Stimulated activated CD8-positive, alpha-beta memory T cell treated with anti-CD3 and anti-CD28 coated beads, Interleukin-4, amount 100 ng/mL, for 1 hour (primary cell): ENCODE measurements around the gene PGF.

Experiments
- DNase-seq, 2 donors: peaks; one replicate each; pipeline ENCODE4 v3.0.0-alpha.2; 2020; ENCODE audit warnings: low read depth in 2 of 2, low spot score in 1 of 2

The PGF gene

DNA sequence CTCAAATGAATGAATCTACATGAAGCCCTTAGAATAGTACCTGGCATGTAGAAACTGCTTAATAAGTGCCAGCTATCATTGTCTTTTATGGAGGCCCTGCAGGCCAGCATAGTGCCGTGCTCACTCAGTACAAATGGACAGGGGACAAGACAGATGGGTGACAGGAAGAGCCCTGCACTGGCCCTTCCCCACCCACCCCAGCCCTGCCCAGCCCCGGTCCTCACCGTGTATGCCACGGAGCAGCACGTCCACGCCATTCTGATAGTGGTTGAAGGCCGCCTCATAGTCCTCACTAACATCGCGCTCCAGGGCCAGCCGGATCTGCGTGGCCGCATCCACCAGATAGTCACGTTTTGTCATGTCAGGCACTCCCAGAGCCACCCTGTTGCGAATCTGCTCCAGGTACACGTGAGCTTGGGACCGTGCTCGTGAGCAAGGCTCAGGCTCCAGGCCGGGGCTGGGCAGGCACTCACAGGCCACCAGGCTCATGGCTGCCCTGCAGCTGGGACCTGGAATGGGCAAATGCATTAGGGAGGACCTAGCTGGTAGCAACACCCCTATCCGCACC, 34.3 kb downstream of the PGF start:
- DNase-seq: no peak

DNA sequence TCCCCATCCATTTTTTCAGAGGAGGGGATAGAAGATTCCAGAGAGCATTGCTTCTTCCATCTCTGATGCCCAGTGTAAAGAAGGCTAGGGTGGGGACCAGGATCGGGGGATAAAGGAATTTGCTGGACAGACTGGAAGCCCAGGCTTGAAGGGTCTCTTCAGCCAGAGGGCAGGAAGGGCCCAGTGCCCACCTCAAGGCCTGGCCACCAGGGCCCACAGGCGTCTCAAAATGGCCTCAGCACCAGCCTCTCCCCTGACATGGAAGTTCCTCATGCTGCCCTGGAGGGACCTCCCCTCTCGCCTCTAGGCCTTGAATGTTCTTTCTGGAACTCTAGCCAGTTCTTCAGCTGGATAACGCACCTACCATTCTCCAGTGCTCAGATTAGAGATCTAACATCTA, 35.1 kb downstream of the PGF start:
- no peak for DNase-seq

GRCh38 chr14:74919421-74920165, 35.8 kb downstream of the PGF start:
- DNase-seq: no peak

GRCh38 chr14:74918380-74918779, 37.0 kb downstream of the PGF start:
- no peak for DNase-seq

- no peak for DNase-seq
Observed at GRCh38 chr14:74917646-74918081, 37.7 kb downstream of the PGF start.

DNA sequence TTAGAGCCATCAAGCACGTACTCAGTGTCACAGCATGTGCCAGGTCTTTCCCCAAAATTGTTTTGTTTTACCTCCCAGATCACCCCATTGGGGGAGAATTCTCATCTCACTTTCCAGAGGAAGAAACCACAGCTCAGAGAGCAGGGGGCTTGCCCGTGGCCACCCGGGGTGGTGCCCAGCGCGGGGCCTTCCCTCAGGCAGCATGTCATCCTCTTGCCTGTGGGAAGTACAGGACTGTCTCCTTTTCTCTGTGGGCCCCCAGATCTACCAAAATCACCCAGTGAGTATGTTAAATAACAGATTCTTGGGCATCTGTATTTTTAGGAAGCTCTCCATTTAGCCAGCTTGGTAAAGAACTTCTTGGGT, 38.2 kb downstream of the PGF start:
- DNase-seq: no peak

DNA sequence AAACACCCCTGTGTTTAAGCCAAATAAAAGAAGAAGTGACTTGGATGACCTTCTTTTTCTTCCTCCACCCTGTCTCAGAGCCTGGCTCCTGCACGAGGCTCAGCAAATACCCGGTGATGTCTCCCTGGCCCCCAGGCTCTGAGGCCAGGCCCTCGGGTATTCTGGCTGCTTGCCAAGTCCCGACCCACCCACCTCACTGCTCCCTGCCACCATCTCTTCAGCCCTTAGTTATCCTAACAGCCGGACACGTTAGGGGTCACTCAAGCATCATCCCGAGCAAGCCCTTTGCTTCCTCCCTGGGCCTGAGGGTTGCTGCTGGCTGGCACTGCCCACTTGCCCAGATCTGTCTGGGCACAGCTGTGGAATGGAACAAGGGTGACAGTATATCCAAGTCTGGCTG, 39.6 kb downstream of the PGF start:
- DNase-seq: no peak

DNA sequence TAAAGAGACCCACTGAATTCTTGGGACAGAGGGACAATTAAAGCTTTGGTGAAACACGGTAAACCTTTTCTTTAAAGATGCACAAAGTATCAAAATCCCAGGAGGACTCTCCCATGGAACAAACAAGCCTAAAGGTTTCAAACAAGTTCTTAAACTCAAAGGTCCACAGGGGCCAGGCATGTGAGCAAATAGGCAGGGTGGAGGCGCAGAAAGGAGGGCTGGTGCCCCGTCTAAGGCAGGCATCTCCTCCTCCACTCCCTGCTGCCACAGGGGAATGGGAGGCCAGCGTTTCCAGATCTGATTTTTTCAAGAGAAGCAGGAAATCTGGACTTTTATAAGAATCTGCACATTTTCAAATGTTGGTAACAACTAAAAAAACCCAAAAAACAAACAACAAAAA, 40.0 kb downstream of the PGF start:
- DNase-seq: no peak

GRCh38 chr14:74913986-74914573, 41.3 kb downstream of the PGF start:
- no peak for DNase-seq

GRCh38 chr14:74913393-74913910, 41.9 kb downstream of the PGF start:
- DNase-seq: no peak

- no peak for DNase-seq
Observed at GRCh38 chr14:74912801-74913200, 42.6 kb downstream of the PGF start.

GRCh38 chr14:74912111-74912510, 43.3 kb downstream of the PGF start:
- DNase-seq: no peak

- DNase-seq: no peak
Observed at GRCh38 chr14:74911704-74912103, 43.7 kb downstream of the PGF start.

DNA sequence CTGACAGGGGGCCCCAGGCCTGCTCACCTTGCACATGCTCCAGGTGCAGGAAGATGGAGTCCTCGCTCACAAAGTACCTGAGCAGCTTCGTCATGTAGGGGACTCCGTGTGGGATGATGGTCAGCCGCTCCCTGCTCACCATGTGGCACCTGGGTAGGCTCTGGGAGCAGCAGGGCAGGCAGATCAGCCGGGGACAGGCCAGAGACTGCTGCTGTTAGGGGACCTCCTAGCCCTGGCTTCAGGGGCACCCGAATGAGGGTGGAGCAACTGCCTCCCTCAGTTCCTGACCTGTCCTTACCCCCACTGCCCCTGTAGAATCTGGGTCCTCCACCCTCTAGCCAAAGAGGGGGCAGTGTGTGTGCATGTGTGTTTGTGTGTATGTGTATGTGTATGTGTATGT, 44.2 kb downstream of the PGF start:
- no peak for DNase-seq

GRCh38 chr14:74910556-74910955, 44.8 kb downstream of the PGF start:
- no peak for DNase-seq

GRCh38 chr14:74909911-74910310, 45.5 kb downstream of the PGF start:
- DNase-seq: no peak

GRCh38 chr14:74909501-74909900, 45.9 kb downstream of the PGF start:
- no peak for DNase-seq

- no peak for DNase-seq
Observed at GRCh38 chr14:74908861-74909341, 46.5 kb downstream of the PGF start.

DNA sequence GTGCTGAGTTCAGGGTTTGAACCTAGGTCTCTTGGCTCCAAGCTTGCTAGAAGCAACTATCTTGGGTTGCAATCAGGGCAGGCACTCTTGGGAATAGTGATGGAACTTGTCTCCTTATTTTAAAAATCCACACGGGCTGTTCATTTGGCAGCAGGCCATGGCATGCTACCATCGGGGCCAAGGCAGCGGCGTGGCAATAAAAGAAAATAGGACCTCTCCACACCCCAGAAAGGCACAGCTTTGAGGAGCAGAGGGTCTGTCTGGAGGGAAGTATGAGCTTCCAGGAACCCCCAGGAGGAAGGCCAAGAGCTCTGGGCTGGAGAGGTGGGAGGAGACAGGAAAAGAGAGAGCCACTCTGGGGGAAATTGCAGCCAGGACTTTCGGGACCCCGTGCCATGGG, 47.7 kb downstream of the PGF start:
- DNase-seq: no peak

DNA sequence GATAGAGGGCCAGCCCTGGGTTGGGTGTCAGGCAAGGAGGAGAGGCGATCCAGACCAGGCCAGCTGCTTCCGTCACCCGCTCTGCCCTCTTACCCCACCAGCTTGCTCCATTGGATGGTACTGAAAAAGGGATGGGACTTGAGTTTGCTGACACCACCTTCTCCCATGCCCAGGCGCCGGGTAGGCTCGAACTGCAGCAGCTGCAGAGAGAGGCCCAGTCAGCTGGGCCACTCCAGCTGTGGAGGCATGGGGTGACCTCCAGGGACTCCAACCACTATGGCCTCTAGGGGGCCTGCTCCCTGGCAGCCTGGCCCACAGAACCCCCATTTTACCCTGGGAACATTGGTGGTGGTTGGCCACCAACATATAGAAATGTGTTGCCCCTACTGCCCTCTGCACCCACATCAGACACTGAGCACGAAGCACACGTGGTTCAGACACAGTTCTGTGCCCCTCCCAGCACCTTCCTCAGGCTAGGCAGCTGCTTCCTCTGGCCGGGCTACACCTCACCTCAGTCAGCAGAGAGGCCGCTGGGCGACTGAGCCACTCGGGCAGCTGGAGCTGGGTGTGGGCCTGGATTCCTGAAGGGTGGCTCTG, 48.4 kb downstream of the PGF start:
- DNase-seq: no peak

DNA sequence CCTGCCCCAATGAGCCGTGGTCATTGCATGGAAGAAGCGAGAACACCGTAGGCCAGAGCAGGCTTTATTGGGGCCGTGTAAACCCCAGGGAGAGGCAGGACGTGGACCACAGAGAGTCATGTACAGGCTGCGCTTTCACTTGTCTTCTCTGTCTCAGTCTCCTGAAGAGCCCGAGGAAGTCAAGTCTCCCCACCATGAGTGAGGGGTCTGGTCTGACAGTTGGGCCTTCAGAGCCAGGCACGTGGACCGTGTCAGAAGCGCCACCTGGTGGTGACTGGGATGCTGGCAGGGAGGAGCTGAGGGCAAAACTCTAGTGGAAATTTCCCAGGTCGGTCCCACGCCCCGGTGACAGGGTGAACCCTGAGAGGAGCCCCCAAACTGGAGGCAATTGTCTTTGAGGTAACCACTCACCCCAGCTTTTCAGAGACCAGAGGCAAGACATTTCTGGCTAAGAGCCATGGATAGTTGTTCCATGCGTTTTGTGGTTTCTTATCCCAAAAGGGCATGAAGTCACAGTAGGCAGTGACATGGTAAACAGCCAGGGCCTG, 49.7 kb downstream of the PGF start:
- DNase-seq: peak; percentile 65 to 76
